ENCODE measurements around the gene RSKR.
"Not testable (repeated sequence)": the region's sequence is repeated elsewhere in the genome, so short reads cannot be mapped to it uniquely, and the experiment has no call there.

DNA sequence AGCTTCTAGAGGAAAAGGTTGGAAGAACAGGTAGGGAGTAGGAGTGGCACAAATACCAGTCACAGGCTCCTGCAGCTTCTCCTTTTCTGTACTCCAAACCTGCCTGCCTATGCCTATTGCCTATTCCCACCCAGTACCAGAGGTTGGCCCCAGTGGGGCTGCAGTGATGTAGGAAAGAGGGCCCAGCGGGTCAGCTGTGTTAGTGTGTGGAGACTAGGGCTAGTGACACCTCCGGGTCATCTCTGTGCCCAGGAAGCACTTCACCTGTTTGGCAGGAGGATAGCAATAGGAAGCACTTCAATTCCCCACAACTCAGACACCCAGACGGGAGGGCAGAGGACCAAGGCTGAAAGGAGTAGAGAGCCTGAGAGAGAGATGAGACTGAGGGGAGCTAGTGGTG is 38.0 kb downstream of the RSKR start:
- TF ChIP-seq POLR2AphosphoS5, POLR2A, SPI1 (IDR thresholded peaks at IDR 0.05; ENCODE audit: low read depth, low read length): not testable (repeated sequence)

Data from GM12891 (cell line).